Measurements from ENCODE around the gene LRSAM1.

GRCh38 chr9:127405344-127406125, 45.8 kb upstream of the LRSAM1 start:
- TF ChIP-seq, protein P1, sequence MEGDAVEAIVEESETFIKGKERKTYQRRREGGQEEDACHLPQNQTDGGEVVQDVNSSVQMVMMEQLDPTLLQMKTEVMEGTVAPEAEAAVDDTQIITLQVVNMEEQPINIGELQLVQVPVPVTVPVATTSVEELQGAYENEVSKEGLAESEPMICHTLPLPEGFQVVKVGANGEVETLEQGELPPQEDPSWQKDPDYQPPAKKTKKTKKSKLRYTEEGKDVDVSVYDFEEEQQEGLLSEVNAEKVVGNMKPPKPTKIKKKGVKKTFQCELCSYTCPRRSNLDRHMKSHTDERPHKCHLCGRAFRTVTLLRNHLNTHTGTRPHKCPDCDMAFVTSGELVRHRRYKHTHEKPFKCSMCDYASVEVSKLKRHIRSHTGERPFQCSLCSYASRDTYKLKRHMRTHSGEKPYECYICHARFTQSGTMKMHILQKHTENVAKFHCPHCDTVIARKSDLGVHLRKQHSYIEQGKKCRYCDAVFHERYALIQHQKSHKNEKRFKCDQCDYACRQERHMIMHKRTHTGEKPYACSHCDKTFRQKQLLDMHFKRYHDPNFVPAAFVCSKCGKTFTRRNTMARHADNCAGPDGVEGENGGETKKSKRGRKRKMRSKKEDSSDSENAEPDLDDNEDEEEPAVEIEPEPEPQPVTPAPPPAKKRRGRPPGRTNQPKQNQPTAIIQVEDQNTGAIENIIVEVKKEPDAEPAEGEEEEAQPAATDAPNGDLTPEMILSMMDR (conservative IDR thresholded peaks at IDR 0.05; ENCODE audit: low read length), result no peak
- no peak for TF ChIP-seq EZH2phosphoT487 (IDR thresholded peaks at IDR 0.05; ENCODE audit: borderline replicate concordance, low read depth, low read length)
